Activated T-cell treated with anti-CD3 and anti-CD28 coated beads, Interleukin-2, amount 50 U/mL, for 1 hour (primary cell): ENCODE measurements around the gene CMIP.
A peak's percentile ranks its signal among the peaks of the same experiment; 100 is the strongest.

ENCODE experiments used
- DNase-seq: peaks from one replicate; pipeline ENCODE4 v3.0.0-alpha.2; 2020

CMIP gene

DNA sequence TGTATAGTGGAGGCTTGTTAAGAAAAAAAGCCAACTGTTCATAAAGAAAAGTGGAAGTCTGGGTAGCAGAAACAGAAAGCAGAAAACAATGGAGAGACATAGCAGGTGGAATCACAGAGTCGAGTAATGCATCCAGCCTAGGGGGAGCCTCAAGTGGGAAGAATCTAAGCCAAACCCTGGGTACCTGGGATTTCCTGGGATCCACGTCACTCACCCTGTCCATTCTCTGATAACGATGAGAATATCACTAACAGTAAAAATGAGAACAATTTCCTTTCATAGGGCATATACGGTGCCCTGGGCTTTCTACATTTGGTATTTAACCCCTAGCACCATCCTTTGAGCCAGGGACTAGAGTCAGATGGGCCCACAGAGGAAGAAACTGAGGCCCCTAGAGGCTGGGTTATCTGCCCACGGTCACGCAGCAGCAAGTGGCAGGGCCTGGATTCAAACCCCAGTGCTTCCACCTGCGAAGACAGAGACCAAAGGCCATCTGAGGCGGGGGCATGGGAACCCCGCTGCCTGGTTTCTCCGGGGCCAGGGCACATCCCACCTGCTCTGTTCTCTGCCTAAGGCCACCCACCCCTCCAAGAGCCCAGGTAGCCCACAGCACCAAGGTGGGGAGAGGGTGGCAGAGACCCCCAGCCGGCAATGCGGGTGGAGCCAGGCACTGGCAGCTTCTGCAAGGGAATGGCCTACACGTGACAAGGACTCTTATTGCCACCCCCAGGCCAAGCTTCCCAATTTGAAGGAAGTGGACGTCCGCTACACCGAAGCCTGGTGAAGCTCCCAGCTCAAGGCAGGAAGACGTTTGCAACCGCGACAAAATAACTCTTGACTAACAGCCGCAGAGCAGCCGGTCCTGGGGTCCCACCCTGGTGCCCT is 264.6 kb downstream of the CMIP start:
- DNase-seq: no peak

DNA sequence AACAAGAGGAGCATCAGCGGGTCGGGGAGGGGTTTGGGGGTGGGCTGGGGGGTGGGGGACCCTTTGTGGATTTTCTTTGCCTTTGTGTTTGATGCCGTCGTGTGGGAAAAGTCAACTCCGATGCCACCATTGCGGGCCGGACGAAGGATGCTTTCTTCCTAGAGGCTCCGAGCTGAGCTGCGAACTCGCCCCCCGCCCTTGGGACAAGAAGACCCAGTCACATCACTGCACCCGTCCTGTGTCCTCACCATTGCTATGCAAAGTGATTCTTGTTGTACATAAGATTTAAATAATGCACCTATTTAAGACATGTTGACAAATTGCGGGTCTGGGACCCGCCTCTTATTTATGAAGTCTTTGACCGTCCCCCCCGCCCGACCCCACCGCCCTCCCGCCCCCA is 265.4 kb downstream of the CMIP start:
- no peak for DNase-seq

DNA sequence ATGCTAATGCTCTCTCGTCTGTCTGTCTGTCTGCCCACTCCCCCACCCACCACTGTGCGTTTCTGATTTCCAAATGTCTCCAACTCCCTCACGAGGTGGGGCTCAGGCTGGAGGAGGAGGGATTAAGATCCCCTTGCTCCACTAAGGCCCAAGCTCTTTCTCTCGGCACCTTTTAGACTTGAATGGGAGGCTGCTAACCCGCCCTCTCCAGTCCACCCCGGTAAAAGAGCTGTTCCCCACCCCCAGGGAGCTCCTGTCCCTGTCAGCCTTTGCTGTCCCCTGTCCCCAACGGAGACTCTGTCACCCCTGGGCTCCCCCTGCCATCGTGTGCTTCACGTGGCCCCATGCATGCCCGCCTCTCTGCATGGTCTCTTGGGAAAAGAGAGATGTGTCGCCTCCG is 266.0 kb downstream of the CMIP start:
- no peak for DNase-seq

DNA sequence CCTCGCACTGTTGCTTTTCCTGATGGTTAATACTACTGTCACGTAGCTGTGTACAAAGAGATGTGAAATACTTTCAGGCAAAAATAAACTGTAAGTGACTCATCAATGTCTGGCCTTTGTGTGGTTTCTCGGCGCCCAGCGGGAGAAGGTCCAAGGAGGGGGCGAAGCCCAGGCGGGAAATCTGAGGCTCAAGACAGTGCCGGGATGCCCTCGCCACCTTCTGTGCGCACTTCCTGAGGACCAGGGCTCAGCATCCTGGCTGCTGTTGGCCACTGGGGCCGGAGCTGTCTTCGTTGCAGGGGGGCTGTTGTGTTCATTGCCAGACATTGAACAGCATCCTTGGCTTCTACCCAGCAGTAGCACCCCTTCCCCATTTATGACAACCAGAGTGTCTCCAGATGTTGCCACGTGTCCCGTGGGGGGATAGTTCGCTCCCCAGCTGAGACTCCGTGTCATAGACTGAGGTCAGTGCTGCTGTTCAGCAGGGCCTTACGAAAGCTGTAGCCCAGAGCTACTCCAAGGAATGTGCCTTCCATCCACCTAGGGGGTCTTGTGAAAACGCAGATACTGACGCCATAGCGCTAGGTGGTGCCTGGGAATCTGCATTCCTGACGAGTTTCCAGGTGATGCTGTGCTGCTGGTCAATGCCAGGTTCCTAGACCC is 267.2 kb downstream of the CMIP start:
- DNase-seq: no peak

DNA sequence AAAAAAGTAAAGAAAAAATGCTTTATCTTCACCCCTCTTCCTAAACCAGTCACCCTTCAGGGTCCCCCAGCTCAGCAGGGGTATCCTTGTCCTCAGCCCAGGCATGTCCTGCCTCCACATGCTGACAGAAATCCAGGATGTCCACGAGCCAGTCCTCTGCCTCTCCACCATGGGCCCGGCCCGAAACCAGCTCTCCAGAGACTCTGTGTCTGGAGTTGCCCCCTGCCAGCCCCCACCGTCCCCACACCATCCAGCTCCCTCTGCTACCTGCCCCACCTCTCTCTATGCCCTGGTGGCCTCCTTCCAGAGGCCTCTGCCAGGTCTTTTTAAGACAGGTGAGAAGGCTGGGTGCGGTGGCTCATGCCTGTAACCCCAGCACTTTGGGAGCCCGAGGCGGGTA is 268.1 kb downstream of the CMIP start:
- no peak for DNase-seq

DNA sequence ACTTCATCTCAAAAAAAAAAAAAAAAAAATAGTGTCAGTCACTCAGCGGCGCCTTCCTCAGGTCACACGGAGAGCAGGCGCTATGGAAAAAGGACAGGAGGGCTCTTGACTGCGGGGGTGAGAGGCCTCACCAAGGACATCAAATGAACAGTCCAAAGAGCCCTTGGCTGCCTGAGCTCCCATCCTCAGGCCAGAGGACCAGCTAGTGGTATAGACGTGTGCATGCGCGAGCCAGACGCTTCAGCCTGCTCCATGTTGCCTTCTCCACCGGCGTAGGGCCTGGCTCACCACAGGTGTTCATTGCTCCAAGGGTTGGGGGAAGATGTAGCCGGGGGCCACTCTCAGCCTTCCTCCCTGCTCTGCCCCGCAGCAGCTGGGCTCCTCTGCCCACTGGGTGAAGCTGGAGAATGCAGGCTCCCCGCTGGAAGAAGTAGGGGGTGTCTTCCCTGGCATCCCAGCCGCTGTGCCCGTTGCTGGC is 268.7 kb downstream of the CMIP start:
- DNase-seq: no peak

DNA sequence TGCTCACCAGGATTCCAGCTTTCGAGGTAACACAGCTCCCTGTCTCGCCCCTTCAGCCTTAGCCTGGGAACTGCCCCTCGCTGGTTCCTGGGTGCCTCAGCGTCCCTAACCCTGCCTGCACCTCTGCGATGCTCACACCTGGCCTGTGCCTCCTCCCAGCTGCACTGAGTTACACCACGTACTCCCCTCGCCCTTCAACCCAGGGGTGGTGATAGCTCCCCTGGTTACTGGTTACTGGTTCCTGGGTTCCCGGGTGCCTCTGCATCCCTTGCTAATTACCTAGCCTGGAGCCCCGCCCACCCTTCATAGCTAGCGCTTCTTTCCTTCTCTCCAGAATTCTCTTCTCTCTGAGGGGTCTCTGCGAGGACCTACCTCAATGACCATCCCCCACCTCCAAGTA is 269.2 kb downstream of the CMIP start:
- no peak for DNase-seq

DNA sequence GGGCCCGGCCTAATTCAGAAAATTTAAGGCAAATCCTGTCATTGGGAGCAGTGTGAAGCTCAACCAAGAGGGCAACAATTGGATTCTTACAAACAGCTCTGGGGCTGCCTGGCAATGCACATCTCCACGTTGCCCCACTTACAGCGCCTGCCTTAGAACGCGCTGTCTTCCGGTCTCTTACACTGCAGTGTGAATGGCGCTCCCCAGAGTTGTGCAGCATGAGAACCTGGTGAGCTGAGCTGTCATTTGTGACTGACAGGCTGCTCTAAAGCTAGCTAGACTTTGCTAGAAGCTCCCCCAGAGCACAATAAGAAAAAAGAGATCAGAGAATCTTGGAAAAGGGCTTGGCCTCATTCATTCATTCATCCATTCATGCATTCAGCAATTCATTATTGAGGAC is 270.0 kb downstream of the CMIP start:
- DNase-seq: no peak

DNA sequence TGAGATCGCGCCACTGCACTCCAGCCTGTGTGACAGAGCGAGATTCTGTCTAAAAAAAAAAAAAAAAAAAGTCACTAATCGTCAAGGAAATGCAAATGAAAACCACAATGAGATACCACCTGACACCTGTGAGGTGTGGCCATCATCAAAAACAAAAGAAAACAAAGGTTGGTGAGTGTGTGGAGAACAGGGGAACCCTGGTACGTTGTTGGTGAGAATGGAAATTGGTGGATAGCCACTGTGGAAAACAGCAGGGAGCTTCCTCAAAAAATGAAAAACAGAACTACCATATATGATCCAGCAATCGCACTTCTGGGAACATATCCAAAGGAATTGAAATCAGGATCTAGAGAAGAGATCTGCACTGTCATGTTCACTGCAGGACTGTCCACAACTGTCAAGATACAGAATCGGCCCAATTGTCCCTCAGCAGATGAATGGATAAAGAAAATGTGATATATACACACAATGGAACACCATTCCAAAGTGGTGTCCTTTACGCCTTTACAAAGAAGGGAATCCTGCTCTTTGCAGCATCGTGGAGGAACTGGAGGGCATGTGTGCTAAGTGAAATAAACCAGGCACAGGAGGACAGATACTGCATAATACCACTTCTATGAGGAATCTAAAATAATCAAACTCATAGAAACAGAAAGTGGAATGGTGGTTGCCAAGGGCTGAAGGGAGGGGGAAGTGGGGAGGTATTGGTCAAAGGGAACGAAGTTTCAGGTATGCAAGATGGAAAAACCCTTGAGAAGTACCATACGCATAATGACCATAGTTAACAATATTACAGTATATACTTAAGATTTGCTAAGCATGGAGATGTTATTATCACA is 271.0 kb downstream of the CMIP start:
- no peak for DNase-seq

DNA sequence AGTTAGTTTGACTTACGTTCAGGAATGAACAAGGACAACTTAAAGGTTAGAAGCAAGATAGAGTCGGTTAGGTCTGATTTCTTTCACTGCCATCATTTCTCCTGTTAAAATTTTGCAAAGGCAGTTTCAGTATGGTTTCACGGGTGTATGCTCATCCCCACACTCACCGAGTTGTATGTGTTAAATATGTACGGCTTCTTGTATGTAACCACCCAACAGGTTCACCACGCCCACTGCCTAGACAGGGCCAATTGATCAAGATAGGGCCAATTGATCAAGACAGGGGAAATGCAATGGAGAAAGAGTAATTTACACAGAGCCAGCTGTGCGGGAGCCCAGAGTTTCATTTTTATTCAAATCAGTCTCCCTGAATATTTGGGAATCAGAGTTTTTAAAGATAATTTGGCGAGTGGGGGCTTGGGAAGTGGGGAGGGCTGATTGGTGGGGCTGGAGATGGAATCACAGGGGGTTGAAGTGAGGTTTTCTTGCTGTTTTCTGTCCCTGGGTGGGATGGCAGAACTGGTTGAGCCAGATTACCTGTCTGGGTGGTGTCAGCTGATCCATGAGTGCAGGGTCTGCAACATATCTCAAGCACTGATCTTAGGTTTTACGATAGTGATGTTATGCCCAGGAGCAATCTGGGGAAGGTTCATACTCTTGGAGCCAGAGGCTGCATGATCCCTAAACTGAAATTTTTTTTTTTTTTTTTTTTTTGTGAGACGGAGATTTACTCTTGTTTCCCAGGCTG is 272.0 kb downstream of the CMIP start:
- DNase-seq: no peak

DNA sequence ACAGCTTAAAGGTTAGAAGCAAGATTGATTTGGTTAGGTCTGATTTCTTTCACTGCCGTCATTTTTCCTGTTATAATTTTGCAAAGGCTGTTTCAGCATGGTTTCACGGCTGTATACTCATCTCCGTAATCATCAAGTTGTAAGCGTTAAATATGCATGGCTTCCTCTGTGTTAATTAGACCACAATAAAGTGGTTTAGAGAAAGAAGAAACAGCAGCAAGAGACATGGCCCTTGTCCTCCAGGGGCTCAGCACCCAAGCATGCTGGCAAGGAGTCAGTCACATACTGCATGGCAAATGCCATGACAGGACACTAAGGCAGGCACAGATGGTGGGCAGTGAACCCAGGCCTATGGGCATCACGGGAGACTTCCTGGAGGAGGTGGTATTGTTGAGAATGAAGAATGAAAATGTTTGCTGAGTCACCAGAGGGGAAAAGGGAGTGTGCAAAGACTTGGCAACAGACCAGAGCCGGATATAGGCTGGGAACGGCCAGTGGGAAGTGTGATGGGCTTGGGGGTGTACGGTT is 273.1 kb downstream of the CMIP start:
- DNase-seq: no peak

DNA sequence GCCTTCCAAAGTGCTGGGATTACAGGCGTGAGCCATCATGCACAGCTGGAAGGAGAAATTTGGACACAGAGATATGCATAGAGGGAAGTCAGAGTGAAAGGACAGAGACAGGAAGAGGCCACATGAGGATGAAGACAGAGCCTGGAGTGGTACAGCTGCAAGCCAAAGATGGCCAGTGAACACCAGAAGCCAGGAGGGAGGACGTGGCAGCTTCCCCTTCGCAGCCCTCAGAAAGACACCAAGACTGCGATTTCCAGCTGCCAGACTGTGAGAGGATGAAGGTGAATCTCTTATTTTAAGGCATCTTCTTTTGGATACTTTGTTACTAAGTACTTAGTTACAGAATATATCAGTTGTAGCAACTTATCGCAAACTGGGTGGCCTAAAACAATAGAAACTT is 274.0 kb downstream of the CMIP start:
- DNase-seq: no peak

DNA sequence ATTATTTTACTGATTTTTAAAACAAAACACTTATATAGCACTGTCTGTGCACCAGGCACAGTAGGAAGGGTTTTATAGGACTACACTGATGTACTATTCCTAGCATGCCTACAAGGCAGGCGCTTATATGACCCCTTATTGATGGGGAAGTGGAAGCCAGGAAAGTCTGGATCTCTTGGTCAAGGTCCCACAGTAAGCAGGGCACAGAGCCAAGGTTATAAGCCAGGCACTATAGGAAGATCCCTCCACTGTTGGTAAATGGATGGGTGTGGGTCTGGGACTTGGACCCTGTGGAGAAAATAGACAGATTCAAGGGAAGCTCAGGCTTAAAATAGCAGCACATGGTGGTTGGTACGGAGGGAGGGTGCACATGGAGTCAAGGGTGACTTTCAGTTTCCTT is 275.4 kb downstream of the CMIP start:
- DNase-seq: no peak

DNA sequence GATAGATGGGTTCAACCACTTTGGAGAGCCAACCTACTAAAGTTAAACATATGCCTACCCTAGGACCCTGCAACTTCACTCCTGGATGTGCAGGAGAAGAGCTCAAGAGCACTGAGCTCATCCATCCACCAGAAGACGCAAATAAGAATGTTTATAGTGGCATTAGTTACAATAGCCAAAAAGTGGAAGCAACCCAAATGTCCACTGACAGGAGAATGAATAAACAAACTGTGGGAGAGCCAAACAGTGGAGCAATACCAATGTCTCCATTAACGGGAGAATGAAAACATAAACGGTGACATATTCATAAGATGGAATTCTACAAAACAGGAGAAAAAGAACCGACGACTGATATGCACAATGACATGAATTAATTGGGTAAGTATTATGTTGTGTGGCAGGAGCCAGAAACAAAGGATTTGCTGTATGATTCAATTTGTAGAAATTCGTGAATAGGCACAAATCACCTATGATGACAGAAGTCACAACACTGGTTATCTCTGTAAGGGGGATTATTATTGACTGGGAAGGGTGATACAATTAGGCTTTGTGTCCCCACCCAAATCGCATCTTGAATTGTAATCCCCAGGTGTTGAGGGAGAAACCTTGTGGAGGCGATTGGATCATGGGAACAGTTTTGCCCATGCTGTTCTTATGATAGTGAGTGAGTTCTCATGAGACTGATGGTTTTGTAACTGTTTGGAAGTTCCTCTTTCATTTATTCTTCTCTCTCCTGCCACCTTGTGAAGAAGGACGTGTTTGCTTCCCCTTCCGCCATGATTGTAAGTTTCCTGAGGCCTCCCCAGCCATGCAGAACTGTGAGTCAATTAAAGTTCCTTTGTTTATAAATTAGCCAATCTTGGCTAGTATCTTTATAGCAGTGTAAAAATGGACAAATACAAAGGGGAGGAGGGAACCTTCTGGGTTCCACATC is 276.6 kb downstream of the CMIP start:
- DNase-seq: no peak

DNA sequence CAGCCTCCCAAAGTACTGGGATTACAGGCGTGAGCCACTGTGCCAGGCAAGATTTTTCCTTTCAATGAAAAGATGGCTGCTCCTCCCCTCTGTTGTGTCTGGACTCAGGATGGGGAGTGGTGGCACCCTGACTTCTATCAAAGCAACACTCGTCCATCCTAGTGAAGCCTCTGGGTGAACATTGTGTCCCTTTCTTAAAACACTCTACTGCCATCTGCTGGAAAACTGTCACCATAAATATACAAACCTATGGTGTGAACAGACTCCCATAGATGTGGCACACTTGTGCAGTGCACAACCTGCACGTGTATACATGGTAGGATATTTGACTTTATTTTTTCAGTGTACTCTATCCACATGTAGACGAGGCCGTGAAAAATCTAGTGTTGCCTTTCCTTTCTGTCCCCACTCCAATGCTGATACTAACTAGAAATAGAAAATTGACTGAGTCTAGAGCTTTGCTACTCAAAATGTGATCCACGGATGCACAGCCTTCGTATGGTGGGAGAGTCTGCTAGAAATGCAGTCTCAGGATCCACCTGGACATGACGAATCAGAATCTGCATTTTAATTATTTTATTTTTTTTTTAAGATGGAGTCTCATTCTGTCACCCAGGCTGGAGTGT is 278.6 kb downstream of the CMIP start:
- peak; percentile 42 for DNase-seq

DNA sequence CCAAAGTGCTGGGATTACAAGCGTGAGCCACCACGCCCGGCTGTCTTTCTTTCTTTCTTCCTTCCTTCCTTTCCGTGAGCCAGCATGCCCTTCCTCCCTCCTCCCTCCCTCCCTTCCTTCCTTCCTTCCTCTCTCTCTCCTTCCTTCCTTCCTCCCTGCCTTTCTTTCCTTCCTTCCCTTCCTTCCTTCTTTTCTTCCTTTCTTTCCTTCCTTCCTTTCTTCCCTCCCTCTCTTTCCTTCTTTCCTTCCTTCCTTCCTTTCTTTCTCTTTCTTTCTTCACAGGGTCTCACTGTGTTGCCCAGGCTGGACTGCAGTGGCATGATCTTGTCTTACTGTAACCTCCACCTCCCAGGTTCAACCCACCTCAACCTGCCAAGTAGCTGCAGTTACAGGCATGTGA is 283.8 kb downstream of the CMIP start:
- no peak for DNase-seq

DNA sequence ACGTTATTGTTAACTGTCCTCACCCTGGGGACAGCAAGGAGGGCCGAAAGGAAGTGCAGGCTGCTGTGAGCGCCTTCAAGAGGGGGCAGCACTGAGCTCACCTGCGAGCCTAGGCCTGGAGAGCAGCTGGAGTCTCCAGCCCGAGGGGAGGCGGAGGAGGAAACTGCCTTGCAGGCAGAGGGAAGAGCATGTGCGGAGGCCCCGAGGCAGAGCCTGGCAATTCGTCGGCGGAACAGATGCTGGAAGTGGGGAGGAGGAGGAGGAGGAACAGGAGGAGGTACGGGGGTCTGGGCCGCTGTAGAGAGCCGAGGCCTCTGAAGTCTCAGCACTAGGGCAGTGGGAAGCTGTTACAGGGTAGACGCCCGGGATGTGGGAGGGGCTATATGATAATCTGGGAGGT is 284.8 kb downstream of the CMIP start:
- DNase-seq: no peak

DNA sequence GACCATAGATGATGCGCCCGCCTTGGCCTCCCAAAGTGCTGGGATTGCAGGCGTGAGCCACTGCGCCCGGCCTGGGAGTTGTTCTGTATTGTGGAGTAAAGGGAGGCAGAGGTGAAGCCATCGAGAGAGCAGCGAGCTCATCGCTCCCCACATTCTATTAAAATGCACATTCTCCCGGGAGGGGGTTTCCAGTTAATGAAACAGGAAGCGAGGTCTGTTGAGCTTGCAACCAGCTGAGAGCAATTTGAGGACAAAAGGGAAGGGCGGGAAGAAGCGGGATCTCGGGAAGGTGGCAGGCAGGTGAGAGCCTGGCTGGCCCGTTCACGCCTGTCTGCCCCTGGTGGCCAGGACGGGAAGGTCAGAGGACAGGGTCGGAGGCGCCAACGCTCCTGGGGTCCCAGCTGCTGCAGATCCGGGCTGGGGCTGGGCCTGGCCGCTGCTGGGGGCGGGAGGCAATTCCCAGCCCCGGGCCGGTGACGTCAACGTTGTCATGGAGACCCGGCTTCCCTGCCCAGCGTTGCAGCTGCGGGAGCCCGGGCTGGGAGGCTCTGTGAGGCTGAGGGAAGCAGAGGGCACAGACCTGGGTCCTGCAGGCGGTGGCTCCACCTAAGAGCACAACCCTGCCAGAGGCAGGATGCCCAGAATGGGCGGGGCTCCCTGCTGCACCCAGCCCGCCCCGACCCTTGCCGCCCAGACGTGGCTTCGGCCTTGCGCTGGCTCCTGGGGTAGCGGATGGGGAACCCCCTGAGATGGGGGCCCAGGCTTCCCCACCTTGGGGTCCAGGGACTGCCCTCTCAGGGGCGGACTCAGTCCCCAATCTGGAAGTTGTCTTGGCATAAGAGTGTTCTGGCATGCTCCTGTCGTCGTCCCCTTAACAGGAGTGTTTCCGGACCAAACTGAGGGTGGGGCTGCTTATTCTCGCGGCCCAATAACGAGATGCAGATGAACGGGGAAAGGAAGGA is 285.8 kb downstream of the CMIP start:
- DNase-seq: peak; percentile 71

DNA sequence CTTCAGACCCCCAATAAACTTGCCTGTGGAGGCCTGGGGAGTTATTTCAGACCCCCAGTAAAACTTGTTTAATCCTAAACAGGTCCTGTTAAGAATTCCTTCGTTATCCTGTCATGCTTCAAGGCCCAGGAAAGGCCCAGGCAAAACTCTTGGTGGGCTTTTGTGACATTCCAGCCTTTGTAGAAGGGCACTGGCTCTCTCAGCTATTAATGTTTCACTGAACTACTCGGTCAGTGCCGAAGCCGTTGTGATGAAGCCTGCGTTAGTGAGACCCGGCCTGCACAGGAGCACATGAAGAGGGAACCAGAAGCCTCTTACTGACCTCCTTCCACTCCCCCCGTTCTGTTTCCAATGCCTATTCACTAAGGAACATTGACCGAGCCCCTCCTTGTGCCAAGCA is 287.0 kb downstream of the CMIP start:
- no peak for DNase-seq

DNA sequence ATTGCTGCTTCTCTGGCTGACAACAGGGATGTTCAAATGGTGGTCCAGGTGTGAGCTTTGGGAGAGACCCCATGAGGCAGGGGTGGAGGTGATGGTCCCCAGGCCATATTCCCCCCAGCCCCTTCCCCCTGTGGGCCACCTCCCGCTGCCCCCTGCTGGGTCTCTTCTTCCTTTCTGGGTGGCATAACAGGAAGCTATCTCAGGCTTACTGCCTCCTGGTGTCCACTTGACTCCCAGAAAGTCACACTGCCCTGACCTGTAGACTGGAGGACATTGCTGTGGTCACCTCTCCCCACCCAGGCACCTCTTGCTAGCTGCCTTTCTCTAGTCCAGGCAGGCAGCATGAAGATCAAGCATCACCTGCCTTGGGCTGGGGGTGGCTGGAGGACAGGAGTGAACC is 288.1 kb downstream of the CMIP start:
- no peak for DNase-seq
